CD14-positive monocyte (primary cell): ENCODE measurements around the gene AP1S2. TPM values are rescaled to one million over a fixed set of nuclear protein-coding genes. Genes with fewer than 3 reads are reported as not detected.
A peak's percentile ranks its signal among the peaks of the same experiment; 100 is the strongest.
"Not testable (repeated sequence)": the region's sequence is repeated elsewhere in the genome, so short reads cannot be mapped to it uniquely, and the experiment has no call there.

Experiments
- DNase-seq, 3 donors: peaks; one replicate each; pipeline ENCODE4 v3.0.0-alpha.2; 2011 to 2022
- H2AFZ ChIP-seq: 2 replicates; pipeline ENCODE4 v1.6.0; 2012; ENCODE audit warnings: mild to moderate bottlenecking, low read depth, low read length, inconsistent platforms; ENCODE audit not compliant: insufficient read depth, poor library complexity, severe bottlenecking
- H3K27ac ChIP-seq, 2 donors: 1 replicate in 1 of 2; 2 replicates in 1 of 2; pipeline ENCODE4 v1.5.1; 2012 to 2013; ENCODE audit warnings: low read length in 2 of 2, control low read depth in 1 of 2, inconsistent platforms in 1 of 2, low read depth in 1 of 2, mild to moderate bottlenecking in 1 of 2
- H3K27me3 ChIP-seq, 2 donors: one replicate each; pipeline versions ENCODE4 v1.6.0 to v1.6.1; 2011 to 2013; ENCODE audit warnings: low read length in 2 of 2; ENCODE audit not compliant: control insufficient read depth in 2 of 2, insufficient read depth in 2 of 2
- H3K36me3 ChIP-seq, 2 donors: replicated peaks in 1 of 2; 1 replicate in 1 of 2; 2 replicates in 1 of 2; pipeline versions ENCODE4 v1.5.1 to v1.6.1; 2012 to 2013; ENCODE audit warnings: low read length in 2 of 2, control low read depth in 1 of 2, inconsistent platforms in 1 of 2, mild to moderate bottlenecking in 1 of 2; ENCODE audit not compliant: insufficient read depth in 2 of 2, control insufficient read depth in 1 of 2
- H3K4me1 ChIP-seq, 2 donors: 1 replicate in 1 of 2; 2 replicates in 1 of 2; pipeline versions ENCODE4 v1.5.1 to v1.6.1; 2012 to 2013; ENCODE audit warnings: low read length in 2 of 2, control low read depth in 1 of 2, inconsistent platforms in 1 of 2, mild to moderate bottlenecking in 1 of 2, moderate library complexity in 1 of 2; ENCODE audit not compliant: insufficient read depth in 2 of 2, control insufficient read depth in 1 of 2
- H3K4me2 ChIP-seq: replicated peaks from 2 replicates; pipeline ENCODE3; 2012; ENCODE audit warnings: low read length, moderate library complexity, mild to moderate bottlenecking; ENCODE audit not compliant: poor library complexity, severe bottlenecking; ENCODE audit errors: extremely low read depth
- H3K4me3 ChIP-seq, 3 experiments: fragments of 200-600 bp in 1 of 3; sonication (generic) in 1 of 3; replicated peaks in 1 of 3; 1 replicate in 2 of 3; 2 replicates in 1 of 3; pipeline ENCODE4 v1.5.1; 2011 to 2013; ENCODE audit warnings: low read length in 3 of 3, mild to moderate bottlenecking in 3 of 3, control low read depth in 2 of 3, low read depth in 2 of 3, inconsistent platforms in 1 of 3, moderate library complexity in 1 of 3
- H3K79me2 ChIP-seq: 2 replicates; pipeline ENCODE4 v1.6.0; 2012; ENCODE audit warnings: mild to moderate bottlenecking, control low read depth, inconsistent platforms, low read length, moderate library complexity; ENCODE audit not compliant: insufficient read depth
- H3K9ac ChIP-seq: 2 replicates; pipeline ENCODE4 v1.6.0; 2017; ENCODE audit warnings: low read length, mild to moderate bottlenecking; ENCODE audit not compliant: insufficient read depth, poor library complexity, severe bottlenecking
- H3K9me3 ChIP-seq, 2 donors: replicated peaks in 1 of 2; 1 replicate in 1 of 2; 2 replicates in 1 of 2; pipeline versions ENCODE4 v1.5.1 to v1.6.1; 2012 to 2013; ENCODE audit warnings: low read length in 2 of 2, control low read depth in 1 of 2; ENCODE audit not compliant: control insufficient read depth in 1 of 2, insufficient read depth in 1 of 2
- H4K20me1 ChIP-seq: 2 replicates; pipeline ENCODE4 v1.6.0; 2012; ENCODE audit warnings: mild to moderate bottlenecking, low read length, control low read depth, moderate library complexity; ENCODE audit not compliant: insufficient read depth
- H3K27ac Mint-ChIP-seq, 7 donors: one replicate each; pipeline ENCODE4 v1.8.0; 2020; ENCODE audit warnings: mild to moderate bottlenecking in 7 of 7, mixed read lengths in 7 of 7, moderate library complexity in 6 of 7, inconsistent platforms in 2 of 7
- H3K27me3 Mint-ChIP-seq, 3 donors: one replicate each; pipeline ENCODE4 v1.8.0; 2021 to 2022; ENCODE audit warnings: low read depth in 3 of 3, mild to moderate bottlenecking in 3 of 3, mixed read lengths in 3 of 3, moderate library complexity in 3 of 3, inconsistent platforms in 1 of 3
- H3K36me3 Mint-ChIP-seq, 2 donors: one replicate each; pipeline ENCODE4 v1.8.0; 2020; ENCODE audit warnings: mixed read lengths in 2 of 2, inconsistent platforms in 1 of 2, mild to moderate bottlenecking in 1 of 2
- H3K4me1 Mint-ChIP-seq: one replicate; pipeline ENCODE4 v1.8.0; 2020; ENCODE audit warnings: mild to moderate bottlenecking, mixed read lengths
- H3K4me3 Mint-ChIP-seq, 2 donors: one replicate each; pipeline ENCODE4 v1.8.0; 2020; ENCODE audit warnings: mild to moderate bottlenecking in 2 of 2, mixed read lengths in 2 of 2, moderate library complexity in 1 of 2
- H3K9me3 Mint-ChIP-seq, 7 donors: one replicate each; pipeline ENCODE4 v1.8.0; 2020 to 2022; ENCODE audit warnings: mixed read lengths in 7 of 7, mild to moderate bottlenecking in 6 of 7, moderate library complexity in 6 of 7, inconsistent platforms in 2 of 7
- WGBS: methylation state at CpG from one replicate; pipeline ENCODE4 v1.1.5; 2013; ENCODE audit warnings: missing lambda C conversion rate; ENCODE audit not compliant: insufficient coverage; 5-methylcytosine and 5-hydroxymethylcytosine counted together
- intact Hi-C, 2 donors: fragments of 100-400 bp; cut with micrococcal nuclease; formaldehyde crosslinking; loops; one replicate each; pipeline versions ENCODE4 v1.15.0 to v1.15.1; 2023
- polyA plus RNA-seq, 3 donors: library from polyadenylated mRNA; depleted of rRNA in 1 of 3; unstranded in 2 of 3; stranded (reverse) in 1 of 3; fragments of 300-500 nt in 2 of 3; fragments of >200 nt in 1 of 3; fragmentation: Illumina TruSeq in 2 of 3; gene quantifications; 1 replicate in 2 of 3; 2 replicates in 1 of 3; pipeline ENCODE4 v1.2.3, GENCODE V29; 2012 to 2021
- TF ChIP-seq, protein P1 (sequence below): fragments of 200-600 bp; IDR thresholded peaks from one replicate; pipeline ENCODE4 v1.8.0; 2022; ENCODE audit warnings: antibody characterized with exemption, mild to moderate bottlenecking

AP1S2 gene
- polyA plus RNA-seq, 3 donors = 155 to 851 (median 806) TPM

DNA sequence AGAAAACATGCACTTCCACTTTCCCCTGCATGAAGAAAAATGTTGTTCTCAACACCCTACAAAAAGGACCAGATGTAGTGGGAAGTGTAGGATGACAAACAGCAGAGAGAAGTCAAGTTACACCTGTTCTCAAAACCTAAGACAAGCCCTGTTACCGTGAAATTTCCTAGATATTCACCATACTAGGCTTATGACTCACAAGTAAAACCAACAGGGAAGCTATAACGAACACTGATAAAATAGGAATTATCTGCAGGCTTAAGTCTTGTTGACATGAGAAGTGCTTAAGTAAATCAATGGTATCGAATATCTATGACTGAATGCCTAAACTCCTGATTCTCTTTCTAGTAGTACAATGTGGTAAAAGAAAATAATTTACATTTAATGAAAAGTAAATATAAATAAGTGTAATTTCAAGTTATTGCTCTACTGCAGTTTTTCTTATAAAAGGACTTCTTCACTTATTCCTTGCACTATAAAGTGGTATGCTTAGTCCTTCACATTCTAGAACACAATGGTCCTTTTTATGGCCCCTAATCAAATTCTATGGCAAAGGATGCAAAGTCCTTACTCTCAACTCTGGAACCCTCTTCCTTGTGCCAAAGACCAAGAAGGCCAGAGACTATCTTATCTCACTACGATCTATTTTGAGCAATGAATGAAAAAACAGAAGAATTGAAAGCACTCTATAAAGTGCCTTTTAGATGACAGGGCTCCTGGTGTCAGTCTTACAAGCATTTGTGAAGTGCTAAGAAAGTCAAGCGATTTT lies 19.6 kb downstream of the AP1S2 start:
- Mint-ChIP-seq H3K9me3 (no peaks in the 10 kb centered on the region), H3K4me1 (peaks cover 7% of the 10 kb centered on the region), H3K27me3 (peaks cover 0 to 18% (median 0%) of the 10 kb centered on the region in 3 donors), H3K27ac (peak overlapping the region in 2 of 7 donors; percentile 3 to 24), H3K4me3 (no peak overlapping the region), H3K36me3 (peaks cover 16 to 72% of the 10 kb centered on the region in 2 donors)
- Histone ChIP-seq H3K4me1 (no peaks in the 10 kb centered on the region), H3K9me3 (no peaks in the 10 kb centered on the region), H3K27me3 (peaks cover 0 to 4% of the 10 kb centered on the region in 2 donors), H2AFZ (no peak overlapping the region), H3K36me3 (peaks cover 20 to 63% of the 10 kb centered on the region in 2 donors), H3K4me3 (no peak overlapping the region), H3K27ac (peak overlapping the region in 1 of 2 donors; percentile 11), H3K79me2 (peaks cover 65% of the 10 kb centered on the region), H4K20me1 (peaks cover 67% of the 10 kb centered on the region), H3K4me2 (no peak overlapping the region), H3K9ac (no peak overlapping the region)
- DNase-seq = no peak
- intact Hi-C loops = no loop called here
- TF ChIP-seq, protein P1, sequence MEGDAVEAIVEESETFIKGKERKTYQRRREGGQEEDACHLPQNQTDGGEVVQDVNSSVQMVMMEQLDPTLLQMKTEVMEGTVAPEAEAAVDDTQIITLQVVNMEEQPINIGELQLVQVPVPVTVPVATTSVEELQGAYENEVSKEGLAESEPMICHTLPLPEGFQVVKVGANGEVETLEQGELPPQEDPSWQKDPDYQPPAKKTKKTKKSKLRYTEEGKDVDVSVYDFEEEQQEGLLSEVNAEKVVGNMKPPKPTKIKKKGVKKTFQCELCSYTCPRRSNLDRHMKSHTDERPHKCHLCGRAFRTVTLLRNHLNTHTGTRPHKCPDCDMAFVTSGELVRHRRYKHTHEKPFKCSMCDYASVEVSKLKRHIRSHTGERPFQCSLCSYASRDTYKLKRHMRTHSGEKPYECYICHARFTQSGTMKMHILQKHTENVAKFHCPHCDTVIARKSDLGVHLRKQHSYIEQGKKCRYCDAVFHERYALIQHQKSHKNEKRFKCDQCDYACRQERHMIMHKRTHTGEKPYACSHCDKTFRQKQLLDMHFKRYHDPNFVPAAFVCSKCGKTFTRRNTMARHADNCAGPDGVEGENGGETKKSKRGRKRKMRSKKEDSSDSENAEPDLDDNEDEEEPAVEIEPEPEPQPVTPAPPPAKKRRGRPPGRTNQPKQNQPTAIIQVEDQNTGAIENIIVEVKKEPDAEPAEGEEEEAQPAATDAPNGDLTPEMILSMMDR = no peak
- no CpG with 5 or more reads among the region's 5 CpGs for WGBS

GRCh38 chrX:15834053-15834452 lies 20.6 kb downstream of the AP1S2 start:
- H3K79me2 ChIP-seq = peaks cover 56% of the 10 kb centered on the region
- intact Hi-C loops = no loop called here

DNA sequence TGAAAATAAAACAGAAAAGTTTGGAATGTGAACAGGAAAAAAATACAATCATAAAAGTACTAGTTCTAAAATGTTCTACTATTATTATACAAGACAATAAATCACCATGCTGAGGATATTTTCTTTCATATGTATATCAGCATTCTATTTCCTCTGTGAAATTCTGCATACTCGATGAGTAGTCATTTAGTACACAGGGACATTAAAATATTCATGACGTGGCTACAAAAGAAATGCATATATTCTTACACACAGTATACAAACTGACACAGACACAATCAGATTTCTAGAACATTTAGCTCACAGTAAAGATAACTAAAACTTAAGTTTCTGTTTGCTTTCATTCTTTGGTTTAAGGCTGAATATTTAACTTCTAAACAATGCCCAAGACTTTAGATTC lies 23.3 kb downstream of the AP1S2 start:
- H3K27ac Mint-ChIP-seq, H3K4me1 ChIP-seq, intact Hi-C loops, H3K4me3 Mint-ChIP-seq, H3K4me2 ChIP-seq, H3K9me3 Mint-ChIP-seq, DNase-seq, H3K9ac ChIP-seq, H3K27ac ChIP-seq, H3K4me3 ChIP-seq, H3K27me3 ChIP-seq, H3K4me1 Mint-ChIP-seq, H3K9me3 ChIP-seq, H2AFZ ChIP-seq: not testable (repeated sequence)
- peaks cover 28 to 67% of the 10 kb centered on the region in 2 donors for H3K36me3 Mint-ChIP-seq
- Histone ChIP-seq H4K20me1 (peaks cover 73% of the 10 kb centered on the region), H3K79me2 (peaks cover 33% of the 10 kb centered on the region), H3K36me3 (peaks cover 36 to 70% of the 10 kb centered on the region in 2 donors)
- WGBS = no CpG with 5 or more reads among the region's 2 CpGs
- peaks cover 0 to 12% (median 0%) of the 10 kb centered on the region in 3 donors for H3K27me3 Mint-ChIP-seq

More at GRCh38 chrX:15834053-15834452, 20.6 kb downstream of the AP1S2 start:
- Histone ChIP-seq H3K4me2 (no peak overlapping the region), H3K4me3 (no peak overlapping the region), H3K9ac (no peak overlapping the region), H3K4me1 (no peaks in the 10 kb centered on the region), H3K9me3 (no peaks in the 10 kb centered on the region), H2AFZ (no peak overlapping the region), H4K20me1 (peaks cover 68% of the 10 kb centered on the region), H3K36me3 (peaks cover 23 to 64% of the 10 kb centered on the region in 2 donors), H3K27ac (no peak overlapping the region), H3K27me3 (peaks cover 0 to 2% of the 10 kb centered on the region in 2 donors)
- Mint-ChIP-seq H3K9me3 (no peaks in the 10 kb centered on the region), H3K36me3 (peaks cover 19 to 72% of the 10 kb centered on the region in 2 donors), H3K4me1 (peaks cover 8% of the 10 kb centered on the region), H3K4me3 (no peak overlapping the region), H3K27ac (peak overlapping the region in 6 of 7 donors; percentile 27 to 88 (median 68)), H3K27me3 (peaks cover 0 to 19% (median 0%) of the 10 kb centered on the region in 3 donors)
- DNase-seq = peak; percentile 23 to 65 (median 38)
- 31% methylated on average over 2 of the region's 3 CpGs for WGBS
- TF ChIP-seq, protein P1 = no peak
